Measurements from ENCODE around the gene TMUB1.

The TMUB1 gene

DNA sequence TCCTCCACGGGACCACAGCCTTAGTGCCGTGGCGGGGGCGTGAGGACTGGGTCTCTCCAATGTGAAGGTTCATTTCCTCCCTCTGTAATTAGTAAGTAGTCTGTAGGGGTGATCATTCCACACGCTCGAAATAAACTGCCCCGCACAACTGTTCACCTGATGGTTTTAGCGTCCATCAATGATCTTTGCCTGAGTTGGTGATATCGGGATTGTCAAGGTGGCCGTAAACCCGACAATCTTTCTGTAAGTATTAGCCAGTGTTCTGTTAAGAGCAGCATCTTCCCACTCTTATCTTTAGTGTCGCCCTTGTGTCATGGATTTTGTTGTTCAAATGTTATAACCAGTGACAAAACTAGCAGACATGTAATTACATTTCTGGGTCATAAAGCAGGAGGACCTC lies 20.7 kb upstream of the TMUB1 start:
- DNase-seq (ENCODE audit: low spot score): no peak

DNA sequence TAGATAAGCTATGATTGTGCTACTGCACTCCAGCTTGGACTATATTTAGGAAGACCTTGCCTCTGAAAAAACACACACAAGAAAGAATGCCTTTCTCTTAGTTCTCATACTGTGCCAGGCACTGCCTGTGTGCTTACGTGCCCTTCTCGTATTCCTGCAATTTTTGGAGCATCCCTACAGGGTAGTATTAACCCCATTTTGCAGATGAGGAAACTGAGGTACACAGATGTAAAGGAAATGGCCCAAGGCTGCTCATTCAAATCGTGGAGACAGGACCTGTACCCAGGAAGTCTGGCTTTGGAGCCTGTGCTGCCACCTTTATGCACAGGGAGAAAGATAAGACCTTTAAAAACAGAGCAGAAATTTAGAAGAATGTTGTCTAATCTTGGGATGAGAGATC lies 19.7 kb upstream of the TMUB1 start:
- DNase-seq (ENCODE audit: low spot score): no peak

DNA sequence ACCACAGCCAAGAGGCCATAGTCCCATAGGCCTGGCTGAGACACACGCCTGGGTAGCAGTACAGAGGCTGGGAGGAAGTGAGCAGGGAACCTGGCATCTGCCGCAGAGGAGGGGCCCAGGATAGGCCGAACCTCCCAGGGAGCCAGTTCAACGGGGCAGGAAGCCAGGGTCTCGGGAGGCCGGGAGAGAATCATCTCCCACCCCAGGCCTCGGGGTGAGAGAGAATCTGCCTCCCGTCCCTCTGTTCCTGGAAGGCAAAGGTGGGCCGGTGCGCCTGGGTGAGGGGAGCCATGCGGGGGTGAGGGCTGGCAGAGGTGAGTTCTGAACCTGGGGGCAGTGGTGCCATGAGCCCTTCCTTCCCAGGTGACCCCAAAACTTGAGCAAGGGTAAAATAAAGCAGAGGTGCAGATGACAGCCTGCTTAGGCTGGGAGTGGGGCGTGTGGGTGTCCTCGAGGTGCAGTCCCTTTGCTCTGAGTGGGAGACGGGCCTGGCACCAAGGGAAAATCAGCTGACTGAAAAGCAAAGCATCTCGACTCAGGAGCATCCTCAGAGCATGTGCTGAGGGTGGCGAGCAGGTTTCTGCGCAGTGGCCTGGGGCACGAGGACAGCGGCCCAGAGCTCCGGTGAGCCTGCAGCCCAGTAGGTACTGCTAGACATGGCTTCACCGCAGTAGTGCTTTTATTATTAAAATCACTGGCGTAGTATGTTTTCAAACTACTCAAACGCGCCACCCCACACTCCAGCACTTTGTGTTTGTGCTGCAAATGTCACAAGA lies 18.5 kb upstream of the TMUB1 start:
- no peak for DNase-seq (ENCODE audit: low spot score)

DNA sequence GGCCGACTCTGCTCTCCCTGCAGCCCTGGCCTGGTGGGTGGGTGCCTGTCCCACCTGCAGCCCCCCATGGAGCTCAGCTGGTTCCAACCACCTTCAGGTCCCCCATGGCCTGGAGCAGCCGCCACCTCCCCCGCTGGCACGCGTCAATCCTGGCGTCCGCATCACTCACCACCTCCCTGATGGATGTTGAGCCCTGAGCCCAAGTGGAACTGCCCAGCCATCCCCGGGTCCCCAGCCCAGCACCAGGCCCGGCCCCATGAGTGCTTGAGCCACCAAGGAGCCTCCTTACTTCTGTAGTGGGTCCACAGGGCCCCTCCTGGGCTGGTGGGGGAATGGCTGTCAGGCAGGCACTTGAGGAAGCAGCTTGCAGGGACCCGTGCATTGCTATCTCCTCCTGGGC lies 17.6 kb upstream of the TMUB1 start:
- no peak for DNase-seq (ENCODE audit: low spot score)

DNA sequence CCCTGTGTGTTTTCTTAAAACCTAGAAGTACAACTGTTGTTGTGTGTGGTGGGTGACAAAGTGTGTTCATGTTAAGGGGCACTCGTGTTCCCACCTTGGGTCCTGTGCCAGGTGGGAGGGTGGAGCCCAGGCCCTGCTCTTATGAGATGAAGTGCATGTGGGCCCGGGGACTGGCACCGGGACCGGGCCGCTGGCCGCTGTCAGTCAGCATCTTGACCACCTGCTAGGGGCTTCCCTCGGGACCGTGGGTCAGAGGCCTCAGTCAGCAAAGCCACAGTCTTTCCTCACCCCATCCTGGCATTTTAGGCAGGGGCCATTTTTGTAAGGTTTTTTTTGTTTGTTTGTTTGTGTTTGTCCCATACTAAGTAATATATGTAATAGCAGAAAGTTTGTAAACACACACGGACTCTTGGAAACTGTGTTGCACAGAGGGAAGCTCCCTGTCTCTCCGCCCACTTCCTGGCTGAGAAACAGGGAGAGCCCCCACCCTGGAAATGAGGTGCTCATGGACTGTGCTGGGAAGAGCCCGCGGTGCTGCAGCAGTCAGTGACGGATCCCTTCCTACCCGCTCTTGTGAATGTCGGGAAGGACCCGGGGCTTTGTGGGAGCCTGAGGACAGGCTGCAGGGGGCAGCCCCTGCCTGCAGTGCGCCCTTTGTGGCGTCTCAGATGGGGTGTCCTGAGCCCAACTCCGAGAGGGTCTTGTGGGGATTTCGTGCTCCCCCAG lies 16.4 kb upstream of the TMUB1 start:
- DNase-seq (ENCODE audit: low spot score): no peak

DNA sequence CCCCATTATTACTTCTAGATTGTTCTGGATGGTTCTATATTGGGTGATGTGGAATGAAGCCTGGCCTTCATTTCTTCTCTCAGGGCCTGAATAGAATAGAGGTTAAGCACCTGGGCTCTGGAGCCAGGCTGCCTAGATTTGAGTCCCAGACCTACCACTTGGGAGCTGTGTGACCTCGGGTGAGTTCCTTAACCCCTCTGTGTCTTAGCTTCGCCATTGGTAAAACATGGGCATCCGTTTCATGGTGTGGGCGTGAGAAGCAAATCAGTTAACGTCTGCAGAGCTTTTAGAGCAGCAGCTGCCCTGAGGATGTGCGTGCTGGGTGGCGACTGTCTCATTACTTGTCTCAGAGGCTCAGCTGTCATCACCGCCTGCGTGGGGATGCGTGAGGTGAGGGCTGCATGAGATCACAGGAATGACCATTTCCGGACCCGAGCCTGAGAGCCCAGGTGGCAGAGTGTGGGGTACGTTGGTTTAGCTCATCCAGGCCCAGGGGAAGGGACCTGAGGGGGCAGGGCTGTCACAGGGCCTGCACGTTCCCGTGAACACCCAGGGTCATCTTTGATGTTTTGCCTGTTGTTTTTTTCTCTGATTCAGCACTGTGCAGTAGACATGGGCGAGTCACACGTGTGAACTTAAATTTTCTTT lies 12.7 kb upstream of the TMUB1 start:
- DNase-seq (ENCODE audit: low spot score): no peak

DNA sequence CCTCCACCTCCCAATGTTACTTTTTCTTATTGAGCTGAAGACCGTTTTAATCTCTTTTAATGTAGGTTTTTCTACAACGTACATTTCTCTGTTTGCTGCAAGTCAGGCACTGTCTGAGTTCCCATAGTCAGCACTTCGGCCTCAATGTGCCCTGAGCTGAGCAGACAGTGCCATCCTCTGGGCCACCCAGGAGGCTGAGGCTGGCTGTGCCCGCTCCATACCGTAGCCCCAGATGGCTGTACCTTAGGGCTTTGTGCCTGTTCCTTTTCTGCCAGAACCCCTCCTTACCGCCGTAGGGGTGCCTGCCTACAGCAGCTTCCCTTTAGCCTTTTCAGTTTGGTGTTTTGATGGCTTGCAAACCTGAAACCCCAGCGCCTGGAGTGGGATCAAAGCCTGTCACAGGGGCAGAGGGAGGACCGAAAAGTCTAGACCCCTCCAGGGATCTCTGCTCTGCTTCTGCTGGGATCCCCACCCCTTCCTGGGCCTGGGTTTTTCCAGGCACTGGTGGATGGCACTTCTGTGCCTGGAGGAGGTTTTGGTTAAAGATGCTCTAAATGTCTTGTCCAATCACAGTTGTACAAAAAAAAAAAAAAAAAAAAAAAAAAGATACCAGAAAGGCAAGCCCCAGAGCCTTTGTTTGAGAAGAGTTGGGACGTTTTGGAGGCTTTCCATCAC lies 12.0 kb upstream of the TMUB1 start:
- no peak for DNase-seq (ENCODE audit: low spot score)

DNA sequence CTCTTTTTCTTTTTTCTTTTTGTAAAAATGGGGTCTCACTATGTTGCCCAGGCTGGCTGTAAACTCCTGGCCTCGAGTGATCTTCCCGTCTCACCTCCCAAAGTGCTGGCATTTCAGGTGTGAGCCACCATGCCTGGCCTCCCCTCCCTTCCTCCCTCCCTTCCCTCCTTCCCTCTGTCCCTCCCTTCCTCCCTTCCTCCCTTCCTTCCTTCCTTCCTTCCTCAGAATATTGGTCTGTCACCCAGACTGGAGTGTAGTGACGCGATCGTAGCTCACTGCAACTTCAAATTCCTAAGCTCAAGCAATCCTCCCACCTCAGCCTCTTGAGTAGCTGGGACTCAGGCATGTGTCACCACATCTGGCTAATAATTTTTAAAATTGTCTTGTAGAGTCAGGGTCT lies 11.4 kb upstream of the TMUB1 start:
- no peak for DNase-seq (ENCODE audit: low spot score)

DNA sequence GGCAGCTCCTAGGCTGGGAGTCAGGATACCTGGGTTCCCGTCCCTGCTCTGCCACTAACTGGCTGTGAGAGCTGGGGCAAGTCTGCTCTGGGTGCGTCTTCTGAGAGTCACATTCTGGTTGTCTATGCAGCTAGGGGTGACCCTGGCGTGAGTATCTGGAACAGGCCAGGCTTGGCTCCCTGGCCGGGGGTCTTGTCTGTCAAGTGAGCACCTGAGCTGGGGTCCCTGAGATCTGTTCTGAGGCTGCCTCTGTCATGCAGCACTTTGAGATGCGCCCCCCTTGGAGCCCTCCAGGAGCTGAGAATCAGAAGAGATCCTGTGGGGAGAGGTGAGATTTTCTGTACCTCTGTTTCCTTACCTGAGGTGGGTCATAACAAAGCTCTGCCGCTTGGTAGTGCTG lies 10.5 kb upstream of the TMUB1 start:
- no peak for DNase-seq (ENCODE audit: low spot score)

DNA sequence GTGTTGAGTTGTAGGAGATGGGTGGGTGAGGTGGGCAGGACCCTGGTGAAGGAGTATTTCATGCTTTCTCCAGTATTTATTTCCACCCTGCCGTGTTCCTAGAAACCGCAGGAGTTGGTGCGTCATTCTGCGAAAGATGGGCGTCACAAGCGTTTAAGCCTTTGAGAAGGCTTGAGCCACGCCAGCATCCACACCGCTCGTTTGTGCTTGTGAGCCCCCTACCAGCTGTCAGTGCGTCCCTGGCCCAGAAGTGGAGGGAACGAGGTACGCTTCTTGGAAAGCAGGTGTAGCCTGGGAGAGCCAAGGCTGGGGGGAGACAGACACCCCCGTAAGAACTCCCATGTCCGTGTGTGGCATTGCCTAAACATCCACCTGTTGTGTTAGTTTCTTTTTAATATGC lies 8.7 kb upstream of the TMUB1 start:
- DNase-seq (ENCODE audit: low spot score): no peak

DNA sequence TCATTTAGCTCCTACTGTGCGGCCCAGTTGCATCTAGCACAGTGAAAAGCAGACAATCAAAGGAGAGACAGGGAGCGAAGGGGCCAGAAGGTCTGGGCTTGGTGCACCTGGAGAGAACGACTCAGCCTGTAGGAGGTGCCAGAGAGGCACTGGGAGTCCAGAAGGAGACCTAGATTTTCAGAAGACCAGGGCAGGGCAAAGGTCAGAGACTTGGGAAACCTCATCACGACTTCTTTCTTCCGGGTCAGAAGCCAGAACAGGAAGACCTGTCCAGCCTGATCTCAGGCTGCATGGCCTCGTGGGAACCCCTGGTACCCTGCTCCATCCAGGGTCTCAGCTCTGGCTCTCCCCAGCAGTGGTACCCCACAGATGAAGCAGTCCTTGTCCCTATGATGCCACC lies 8.1 kb upstream of the TMUB1 start:
- no peak for DNase-seq (ENCODE audit: low spot score)

DNA sequence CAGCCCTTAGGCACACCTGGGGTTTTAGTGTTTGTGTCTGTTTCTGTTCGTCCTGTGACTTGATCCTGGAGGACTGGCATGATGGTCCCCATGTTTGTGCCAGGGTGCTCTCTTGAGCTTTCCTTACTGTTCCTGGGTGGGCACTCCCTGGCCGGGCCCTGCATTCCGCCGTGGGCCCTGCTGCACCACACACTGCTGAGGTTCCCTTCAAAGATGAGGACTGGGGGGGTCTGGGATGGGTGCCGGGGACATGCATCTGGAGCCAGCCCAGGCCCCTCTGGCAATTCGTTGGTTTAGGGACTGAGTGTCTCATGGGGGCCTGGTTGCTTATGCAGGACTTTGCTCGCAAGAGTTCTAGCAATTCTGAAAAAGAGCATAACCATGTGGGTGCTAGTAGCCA lies 7.7 kb upstream of the TMUB1 start:
- no peak for DNase-seq (ENCODE audit: low spot score)

DNA sequence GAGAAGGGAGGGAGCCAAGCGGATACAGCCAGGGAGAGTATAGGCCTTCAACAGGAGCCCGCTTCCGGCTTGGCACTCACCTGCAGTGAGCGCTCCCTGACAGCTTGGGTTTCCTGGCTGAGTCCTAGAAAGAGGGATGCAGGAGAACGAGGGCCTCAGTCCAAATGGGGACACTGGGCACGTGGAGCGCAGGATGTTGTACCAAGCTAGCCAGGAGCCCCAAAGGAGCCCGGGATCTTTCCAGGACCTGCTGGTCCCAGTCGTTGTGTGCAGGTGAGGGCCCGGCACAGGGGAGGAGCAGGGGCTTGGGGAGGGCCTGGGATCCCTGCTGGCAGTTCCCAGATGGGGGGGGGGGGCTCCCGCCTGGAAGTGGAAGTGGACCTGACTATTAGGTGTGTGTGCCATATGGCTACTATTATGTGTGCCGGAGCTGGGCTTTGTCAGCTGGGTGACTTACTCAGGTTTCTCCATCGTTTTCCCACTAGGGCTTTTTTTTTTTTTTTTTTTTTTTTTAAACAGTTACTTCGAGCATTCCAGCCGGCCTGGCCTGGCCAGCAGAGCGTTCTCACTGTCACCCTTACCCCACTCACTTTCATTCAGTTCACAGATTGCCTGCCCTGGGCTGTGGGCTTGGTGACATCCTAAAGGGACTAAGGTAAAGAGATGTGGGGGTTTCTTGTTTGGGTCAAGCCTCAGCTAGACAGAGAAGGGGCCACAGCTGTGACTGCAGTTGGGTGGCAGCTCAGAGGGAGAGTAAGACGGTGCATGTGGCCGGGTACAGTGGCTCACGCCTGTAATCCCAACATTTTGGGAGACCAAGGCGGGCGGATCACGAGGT lies 6.8 kb upstream of the TMUB1 start:
- DNase-seq (ENCODE audit: low spot score): no peak

DNA sequence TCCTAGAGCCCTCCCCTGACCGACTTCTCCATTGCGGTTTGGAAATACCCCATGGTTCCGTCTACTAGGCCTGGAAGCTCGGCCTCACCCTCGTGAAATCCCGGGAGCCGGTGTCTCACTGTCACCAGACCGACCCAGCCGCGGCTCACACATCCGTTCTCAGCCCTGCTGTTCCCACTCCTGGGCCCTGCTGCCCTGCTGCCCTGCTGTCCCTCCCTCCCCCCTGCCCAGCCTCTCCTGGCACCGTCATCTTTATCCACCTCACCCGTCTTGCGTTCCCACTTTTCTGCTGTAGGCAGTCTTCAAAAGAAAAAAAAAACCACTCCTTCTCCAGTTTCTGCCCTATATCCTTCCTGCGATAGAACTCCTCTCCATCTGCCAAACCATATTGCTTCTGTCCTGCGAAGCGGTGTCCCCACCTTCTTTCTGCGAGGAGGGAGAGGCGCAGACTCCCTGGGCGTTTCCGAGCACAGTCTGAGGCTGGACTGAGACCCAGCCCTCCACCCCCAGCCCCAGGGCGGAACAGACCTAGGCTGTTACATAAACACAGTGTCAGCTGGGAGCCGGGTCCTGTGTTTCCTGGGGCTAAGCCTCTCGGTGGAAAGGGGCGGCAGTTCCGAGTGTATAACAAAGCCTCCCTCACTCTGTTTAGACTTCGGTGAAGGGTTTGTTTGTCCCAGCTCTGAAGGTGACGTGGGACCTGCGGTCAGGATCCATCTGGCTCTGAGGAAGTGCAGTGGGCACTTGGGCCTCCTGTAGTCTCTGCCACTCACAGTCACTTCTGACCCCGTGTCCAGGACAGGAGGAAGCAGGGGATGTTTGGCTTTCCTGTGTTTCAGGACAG lies 5.8 kb upstream of the TMUB1 start:
- no peak for DNase-seq (ENCODE audit: low spot score)

DNA sequence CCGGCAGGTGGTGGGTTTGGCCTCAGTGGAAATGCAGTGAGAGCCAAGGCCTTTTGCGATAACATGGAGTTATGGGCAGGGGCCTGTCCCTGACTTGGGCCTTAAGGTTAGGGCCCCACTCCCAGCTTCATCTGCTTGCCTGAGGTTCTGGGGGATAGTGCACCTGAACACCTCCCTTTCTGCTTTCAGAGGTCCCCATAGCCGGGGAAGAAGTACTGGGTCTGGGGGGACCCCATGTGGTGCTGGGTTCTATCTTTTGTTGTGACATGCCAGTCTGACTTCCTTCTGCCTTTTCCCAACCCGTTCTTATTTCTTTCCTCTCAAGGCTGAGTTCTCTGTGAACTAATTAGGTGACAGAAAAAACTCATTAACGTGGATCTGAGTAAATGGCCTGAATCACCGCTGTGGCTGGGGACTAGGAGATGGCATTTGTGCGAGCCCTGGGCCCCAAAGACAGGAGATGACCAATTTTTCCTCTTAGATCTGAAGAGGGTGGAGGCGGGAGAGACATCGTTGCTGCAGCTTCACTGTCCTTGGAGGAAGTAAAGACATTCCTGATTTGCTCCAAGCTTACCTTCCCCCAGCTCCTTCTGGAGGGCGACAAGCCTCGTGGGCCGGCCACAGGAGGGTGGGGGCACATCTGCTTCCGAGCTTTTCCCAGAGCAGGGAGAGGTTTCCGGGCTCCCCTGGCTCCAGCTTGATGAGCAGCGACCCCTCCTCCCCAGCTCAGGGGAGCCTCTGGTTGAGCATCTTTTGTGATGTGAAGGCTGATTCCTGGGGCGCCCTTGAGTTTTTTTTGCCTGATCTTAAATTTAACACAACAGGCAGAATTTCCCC lies 4.9 kb upstream of the TMUB1 start:
- no peak for DNase-seq (ENCODE audit: low spot score)

DNA sequence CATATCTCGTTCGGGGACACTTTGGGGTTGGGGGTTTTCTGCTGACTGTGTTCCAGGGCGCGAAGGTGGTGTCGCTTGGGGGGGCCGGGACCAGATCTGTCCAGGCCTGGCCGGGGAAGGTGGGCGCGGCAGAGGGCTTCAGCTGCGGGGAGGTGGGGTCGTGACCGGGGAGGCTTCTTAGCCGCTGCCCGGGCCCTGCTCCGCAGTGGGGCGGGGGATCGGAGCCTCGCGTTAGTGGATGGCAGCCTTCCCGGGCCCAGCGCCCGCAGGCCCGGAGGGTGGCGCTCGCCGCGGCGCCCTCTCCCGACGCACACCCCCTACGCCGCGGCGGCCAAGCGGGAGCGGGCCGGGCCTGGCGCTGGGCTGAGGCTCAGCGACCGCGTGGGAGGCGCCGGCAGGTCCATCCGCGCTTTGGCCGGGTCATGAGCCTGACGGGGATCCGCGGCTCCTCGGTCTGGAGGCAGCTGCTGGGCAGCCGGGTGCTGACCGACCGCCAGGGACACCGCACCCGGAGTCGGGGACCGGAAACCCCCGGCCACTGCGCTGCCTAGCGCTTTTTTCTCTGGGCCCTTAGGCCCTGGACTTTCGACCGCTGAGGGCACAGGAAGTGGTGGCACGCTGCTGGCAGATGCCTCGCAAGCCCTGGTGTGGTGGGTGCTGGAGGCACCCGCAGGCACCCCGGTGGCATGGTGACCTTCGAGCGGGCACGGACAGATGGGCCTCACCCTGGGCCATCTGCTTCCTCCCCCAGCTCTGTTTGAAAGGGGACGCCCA lies 4.1 kb upstream of the TMUB1 start:
- DNase-seq (ENCODE audit: low spot score): peak; percentile 80

DNA sequence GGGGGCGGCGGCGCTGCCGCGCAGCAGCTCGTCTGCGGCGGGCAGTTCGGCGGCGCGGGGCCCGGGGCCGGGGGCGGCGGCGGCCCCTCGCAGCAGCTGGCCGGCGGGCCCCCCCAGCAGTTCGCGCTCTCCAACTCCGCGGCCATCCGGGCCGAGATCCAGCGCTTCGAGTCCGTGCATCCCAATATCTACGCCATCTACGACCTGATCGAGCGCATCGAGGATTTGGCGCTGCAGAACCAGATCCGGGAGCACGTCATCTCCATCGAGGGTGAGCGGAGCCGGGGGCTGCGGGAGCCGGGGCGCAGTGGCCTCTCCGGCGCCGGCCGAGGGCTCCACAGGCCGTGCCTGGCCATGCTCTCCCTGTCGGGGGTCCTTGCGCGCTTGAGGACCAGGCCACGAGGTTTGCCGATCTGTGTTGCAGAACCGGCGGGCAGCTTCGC lies 3.5 kb upstream of the TMUB1 start:
- peak; percentile 57 for DNase-seq (ENCODE audit: low spot score)

DNA sequence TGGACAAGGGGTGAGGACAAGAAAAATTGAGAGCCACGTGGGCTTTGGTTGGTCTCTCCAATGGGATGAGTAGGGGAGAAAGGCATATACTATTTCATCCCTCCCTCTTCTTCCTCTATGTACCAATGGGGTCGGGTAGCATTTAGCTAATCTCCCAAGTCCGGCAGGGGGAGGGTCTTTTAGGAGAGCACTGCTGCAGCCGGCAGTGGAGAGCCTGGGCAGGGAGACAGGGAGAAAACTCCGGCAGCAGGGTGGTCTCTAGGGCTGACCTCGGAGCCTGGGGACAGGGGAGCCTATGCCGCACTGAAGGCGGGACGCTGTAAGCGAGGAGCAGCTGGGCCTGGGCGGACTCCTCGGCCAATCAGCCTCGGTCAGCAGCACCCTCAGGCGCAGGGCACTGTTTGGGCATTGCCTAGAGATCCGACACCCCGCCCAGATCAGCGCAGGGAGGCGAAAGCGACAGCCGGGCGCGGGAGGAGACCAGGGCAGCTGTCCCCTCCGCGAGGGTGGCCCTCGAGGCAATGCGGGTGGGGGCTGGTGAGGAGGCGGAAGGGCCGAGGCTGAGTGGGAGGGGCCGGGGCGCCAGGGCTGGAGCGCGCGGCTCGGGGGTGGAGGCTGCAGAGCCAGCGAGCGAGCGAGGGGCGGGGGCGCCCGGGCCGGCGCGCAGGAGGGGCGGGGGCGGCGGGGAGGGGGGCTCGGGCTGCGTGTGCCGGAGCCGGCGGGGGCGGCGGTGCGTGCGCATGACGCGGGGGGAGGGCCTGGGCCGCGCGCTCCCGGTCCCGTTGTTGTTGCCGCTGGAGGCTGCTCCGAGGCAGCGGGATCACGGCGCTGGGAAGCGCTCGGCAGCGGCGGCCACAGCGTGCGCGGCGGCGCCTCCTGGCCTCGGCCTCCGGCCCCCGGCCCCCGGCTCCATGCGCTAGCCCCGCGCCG lies 2.7 kb upstream of the TMUB1 start, which contains the start of gene AGAP3:
AGAP3 (plus strand) TSS at position 785 of the 930 bp plus-strand sequence. CDS start 267 bp downstream, outside the sequence.
- peak; percentile 96 for DNase-seq (ENCODE audit: low spot score)

Data from D341Med (cell line).